Limb (tissue), 2 donors: ENCODE measurements around the gene F13A1.

Experiments
- DNase-seq, 2 donors: peaks; one replicate each; pipeline ENCODE4 v3.0.0-alpha.2; 2016; ENCODE audit errors: extremely low spot score in 2 of 2

F13A1 gene

DNA sequence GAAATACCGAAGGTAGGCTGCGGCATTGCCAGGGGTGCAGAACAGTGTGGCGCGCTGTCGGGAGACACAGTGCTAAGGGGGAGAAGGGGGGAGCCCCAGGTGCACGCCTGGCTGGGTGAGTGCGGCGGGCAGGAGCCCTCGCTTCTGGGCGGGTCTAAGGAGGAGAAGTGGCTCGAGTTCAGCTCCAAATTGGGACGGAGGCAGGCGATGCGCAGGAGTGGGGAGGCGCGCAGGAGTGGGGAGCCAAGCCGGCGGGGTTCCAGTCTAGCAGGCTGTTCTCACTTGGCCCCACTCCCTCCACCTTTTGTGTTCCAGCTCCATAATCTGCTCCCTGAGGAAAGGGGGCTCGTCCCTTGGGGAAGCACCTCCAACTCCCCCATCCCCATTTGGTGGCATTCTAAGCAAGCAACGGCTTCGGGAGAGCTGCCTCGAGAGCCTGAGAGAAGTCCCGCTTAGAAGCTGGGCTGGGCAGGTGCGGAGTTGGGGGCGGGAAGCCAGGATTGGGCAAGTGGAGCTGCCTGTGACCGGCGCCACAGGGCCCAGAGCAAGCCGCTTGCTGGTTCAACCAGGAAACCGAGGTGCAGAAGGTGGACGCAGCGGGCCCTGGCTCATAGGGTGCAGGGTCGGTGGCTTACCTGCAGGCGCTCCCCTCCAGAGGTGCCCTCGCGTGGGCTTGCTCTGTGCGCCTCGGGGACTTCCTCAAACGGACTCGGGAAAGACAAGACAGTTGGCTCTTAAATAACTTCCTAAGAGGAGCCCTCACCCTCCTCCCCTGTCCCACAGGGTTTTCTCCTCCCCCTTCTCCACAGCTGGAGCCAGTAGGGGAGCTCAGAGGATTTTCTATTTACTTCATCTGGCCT is at the start of gene F13A1:
TSS of gene F13A1 (minus strand) at position 711 of the 860 bp plus-strand sequence. CDS start 1,998 bp downstream, outside the sequence.
- no peak for DNase-seq

DNA sequence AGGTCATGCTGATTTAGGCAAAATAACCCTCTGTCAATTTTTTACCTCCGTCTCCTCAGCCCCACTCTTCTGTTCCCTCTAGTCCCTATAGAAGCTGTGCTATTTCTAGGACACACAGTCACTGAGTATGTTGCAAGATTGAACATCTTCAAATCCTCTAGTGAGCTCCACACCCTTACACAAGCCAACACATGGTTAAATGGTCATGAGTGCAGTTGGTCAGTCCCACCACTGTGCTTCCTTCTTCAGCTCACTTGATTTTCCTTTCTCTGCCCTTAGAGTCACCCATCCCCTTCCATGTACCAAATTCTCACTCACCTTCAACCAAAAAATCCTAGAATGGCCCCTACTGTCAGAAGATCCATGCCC is 48.2 kb upstream of the F13A1 start:
- no peak for DNase-seq

DNA sequence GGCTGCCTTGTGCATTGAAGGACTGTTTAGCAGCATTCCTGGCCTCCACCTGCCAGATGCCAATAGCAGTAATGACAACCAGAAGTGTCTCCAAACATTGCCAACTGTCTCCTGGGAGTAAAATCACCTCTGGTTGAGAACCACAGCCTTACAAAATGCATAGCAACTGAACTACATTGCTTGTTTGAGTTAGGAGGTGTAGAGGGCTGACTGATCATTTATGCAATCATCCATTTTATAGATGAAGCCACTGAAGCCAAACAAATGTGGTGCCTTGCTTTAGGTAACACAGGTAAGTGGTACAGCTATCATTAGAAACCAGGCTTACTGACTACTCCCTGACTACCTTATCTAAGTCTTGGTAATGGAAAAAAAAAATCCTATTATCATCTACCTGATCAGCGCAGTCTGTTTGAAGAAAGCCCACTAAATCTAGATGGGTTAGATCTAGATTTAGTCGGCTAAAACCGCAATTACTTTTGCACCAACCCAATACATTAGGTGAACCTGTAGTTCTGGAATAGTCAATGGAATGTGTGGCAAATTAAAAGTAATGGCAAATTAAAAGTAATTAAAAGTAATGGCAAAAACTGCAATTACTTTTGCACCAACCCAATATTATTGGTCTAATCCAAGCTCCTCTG is 47.7 kb upstream of the F13A1 start:
- DNase-seq: no peak

DNA sequence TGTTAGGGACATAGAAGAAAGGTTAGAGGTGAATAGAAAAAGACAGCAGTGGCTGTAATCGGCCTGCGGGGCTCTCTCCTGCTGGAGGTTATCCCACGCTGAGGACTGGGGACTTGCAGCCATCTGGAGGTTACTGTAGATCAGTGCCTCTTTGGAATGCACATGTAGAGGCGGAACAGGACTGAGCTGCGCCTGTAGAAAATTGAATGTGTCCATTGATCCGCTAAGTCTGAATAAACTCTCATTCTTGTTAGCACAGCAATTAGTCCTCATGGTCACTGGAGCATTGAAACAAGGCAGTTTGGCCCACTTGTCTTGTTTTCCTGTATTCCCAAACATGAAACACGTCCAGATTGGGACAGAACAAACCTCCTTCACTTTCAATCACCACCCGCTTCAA is 46.3 kb upstream of the F13A1 start:
- DNase-seq: no peak

DNA sequence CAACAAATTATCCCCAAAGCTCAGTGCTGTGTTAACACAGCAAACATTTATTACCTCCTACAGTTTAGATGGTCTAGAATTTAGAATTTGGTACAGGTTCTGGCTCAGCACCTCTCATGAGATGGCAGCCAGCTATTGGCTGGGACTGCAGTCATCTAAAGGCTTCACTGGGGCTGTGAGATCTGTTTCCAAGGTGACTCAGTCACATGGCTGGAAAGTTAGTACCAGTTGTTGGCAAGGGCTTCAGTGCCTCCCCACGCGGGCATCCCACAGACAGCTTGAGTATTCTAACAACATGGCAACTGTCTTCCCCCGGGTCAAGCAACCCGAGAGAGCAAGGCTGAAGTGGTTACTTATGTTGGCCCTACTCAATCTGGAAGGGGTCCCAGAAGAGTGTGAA is 44.8 kb upstream of the F13A1 start:
- DNase-seq: no peak

DNA sequence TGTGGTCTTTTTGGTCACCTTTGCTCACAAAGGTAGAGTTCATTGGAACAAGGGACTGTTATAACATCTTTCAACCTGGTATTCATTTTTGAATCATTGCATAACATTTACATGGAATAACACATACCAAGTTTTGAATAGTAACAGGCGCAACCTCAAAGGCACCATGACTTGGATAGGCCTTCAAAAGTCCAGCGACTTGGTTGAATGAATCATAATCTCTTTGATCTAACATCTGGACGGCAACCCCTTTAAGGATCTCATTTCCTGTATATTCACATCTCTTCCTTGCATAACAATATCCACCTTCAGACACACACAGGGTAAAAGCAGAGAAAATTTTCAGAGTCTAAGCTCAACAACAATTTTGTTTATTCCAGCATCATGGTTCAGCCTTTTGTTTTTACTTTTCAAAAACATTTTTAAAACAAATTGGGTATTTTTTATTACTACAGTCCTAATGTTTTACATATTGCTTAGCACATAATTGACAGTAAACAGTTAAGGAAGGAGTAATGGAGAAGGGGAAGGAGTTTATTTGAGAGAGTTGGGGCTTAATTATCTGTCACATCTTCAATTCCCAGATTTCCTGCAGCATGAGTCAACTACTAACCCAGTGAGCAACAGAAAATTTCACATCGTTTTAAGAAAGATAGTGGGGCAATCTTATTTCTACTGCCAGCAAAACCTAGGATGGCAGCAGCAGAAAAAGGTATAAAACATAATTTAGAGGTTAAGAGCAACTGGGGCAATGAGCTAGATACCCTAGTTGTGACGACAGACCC is 41.8 kb upstream of the F13A1 start:
- DNase-seq: peak in 1 of 2 donors; percentile 32

DNA sequence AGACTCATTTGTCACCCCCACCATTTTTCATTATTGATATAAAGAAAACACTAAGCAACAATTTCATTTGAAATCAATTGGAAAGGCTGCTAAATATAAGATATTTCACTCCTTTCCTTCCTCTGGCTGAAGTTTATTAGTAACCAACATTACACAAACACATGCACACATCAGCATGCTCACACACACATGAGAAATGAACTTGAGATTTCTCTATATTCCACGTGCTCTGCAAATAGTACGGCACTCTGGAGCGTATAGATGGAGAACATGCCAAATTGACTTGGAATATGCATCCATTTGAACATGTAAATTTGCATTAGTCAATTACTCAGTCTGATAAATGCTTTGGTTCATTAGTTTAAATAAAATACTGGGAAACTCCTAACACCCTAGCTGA is 37.1 kb upstream of the F13A1 start:
- no peak for DNase-seq

DNA sequence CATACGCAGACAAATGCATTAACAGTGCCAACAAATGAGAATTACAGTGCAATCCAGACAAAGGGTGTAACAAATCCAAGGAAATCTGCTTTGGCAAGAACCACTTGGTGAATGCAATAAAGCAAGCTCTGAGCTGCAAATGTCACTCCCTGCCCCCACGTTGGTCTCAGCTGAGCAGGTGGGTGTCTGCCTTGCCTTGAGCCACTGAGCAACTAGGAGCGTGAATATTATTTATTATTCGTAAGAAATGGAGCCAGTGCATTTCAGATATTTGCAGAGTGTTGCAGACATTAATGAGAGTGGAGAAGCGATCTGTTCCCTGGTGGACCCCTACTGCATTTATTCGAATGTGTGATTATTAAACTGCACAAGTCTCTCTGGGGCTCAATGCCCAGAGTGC is 36.6 kb upstream of the F13A1 start:
- DNase-seq: peak in 1 of 2 donors; percentile 40

DNA sequence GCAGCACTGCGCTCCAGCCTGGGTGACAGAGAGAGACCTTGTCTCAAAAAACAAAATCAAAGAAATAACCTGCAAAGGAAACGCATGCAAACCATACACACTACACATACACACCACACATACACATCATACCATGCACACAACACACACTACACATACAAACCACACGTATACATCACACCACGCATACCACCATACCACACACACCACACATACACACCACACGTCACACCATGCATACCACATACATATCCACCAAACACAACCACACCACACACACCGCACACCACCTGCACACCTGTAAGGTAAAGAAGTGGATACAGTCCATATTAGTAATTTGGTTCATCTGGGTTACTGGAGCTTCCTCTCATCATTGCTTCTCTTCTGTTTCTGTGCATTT is 32.3 kb upstream of the F13A1 start:
- no peak for DNase-seq

DNA sequence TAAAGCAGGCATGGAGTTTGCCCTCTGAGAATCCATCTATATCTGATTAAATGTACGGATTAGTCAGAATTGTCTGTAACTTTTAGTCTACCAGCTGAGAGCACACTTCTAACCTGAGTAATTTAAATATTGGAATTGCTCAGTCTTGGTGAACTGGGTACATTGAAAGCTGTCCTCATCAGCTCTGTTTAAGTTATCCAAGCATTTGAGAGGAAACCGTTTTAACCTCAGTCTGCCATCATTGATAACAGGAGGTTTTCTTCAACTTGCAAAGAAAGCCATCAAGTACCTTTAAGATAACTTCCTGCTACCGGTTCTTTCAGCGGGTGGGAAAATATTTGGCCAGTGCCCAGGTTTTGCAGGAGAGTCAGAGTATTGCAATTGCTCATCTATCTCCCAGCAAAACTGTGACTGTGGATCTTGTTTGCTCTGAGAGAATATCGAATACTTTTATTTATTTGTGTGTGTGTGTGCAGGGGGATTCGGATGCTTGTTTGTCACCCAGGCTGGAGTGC is 31.1 kb upstream of the F13A1 start:
- DNase-seq: no peak

DNA sequence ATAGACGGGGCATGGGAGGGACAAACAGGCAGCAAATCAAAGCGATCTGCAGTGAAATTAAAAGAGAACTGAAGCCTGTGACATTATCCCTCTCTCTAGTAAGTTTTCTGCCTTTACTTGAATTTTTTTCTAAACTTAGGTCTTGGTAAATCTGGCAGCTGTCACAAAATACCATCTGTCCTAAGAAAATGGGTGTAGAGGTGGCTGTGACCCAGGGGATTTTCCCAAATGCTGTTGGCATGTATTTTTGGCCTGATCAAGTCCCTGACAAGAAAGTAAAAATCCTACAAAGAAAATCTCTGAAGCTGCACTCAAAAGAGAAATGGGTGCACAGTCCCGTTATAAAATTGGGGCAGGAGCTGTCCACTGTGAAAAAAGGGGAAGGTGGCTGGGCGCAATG is 30.2 kb upstream of the F13A1 start:
- DNase-seq: no peak

DNA sequence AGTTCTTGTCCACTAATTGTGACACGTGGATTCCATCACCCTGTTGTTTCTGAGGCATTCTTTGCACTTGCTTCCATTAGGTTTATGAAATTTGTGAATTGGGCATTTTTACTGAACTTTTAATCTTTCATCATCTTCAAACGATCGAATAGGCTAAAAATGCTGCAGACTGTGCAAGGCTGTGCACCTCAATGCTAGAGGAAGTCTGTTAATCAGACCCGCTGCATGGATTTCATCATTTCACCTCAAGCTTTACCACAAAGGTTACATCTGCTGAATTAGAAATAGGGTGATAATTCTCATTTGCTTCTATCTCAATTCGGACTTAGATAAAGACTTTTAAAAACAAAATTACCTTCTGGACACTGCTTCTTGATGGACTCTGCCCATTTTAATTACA is 27.8 kb upstream of the F13A1 start:
- DNase-seq: no peak

DNA sequence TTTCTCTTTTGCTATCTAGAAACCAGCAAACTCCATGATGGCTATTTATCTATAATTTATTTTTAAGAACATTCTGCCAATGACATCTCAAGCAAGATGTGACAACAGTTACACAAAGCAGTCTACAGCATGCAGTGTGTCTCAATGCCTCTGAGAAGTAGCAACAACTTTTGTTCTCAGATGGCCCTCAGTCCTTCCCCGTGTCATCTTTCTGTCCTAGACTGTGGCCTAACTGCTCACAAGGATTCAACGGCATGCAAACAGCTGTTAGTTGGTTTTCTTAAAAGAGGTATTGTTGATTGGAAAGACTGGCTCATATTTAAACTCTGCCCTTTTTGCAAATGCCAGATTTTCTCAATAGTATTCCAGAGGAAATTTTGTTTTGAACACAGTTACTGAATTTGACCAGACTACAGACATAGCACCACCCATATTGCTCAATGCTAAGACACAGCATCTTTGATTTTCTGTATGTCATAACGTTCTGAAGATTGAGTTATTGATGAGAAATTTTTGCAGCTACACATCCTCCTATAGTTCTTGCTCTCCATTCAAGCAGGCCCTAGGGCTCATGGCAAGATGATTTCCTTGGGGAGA is 26.1 kb upstream of the F13A1 start:
- no peak for DNase-seq

DNA sequence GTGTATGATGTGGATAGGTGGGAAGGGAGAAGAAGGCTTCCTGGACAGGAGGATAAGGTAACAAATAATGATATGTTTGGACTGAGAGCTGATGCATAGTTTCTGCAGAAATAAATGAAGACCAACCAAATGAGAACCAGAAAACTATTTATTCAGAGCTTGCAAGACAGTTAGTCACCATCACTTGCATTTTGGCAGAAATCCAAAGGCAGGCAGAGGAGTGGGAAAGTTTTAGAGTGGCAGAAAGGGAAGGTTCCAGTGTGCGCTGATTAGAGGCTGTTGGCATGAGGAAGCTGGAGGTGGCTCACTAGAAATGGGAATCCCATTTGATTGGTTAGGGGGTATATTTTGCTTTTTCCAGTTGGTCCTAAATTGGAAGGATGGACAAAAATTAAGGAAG is 13.0 kb upstream of the F13A1 start:
- DNase-seq: no peak

DNA sequence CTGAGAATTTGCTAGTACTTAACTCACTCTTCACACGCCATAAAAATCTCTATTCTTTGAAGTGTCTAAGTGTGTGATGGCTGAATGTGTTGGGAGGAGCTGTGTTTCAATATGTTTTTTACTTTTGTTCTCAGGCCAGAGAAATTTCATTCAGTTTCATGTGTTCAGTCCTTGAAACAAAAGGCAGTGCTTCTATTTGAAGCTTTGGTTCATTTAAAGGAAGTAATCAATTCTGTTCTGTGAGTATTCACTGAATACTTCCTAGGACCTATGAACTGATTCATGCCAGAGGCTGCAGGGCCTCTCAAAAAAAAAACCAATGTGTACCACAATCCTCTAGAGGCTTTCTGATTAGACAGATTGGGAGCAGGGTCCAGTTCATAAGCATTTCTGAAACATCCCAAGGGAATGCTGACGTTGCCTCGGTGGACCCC is 12.4 kb upstream of the F13A1 start:
- no peak for DNase-seq

DNA sequence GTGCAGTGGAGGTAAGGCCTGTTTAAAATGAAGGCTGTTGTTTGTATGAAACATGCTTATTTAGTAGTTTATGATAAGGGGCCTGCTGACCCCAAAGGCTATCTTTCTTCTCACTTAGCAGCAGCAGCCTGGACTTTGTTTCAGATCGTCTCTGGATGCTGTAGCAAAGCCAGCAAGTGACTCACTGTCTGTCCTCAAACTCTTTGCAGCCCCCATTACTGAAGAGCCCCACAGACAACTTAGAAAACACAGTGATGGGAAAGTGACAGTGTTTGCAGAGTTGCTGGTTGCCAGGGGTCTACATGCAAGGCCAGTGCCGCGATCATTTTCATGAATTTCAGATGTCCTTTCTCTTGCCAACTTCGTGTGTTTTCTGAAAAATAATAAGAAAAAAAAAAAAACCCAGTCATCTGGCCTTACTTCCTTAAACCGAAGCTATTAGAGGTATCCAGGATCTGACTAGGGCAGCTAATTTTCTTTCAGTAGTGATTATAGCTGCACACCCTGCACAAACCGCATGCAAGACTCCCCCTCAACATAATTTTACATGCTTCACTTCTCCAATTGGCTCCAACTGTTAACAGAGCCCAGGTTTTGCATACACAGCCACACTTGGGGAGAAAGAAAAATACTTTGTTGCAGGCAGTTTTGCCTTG is 11.6 kb upstream of the F13A1 start:
- DNase-seq: no peak

DNA sequence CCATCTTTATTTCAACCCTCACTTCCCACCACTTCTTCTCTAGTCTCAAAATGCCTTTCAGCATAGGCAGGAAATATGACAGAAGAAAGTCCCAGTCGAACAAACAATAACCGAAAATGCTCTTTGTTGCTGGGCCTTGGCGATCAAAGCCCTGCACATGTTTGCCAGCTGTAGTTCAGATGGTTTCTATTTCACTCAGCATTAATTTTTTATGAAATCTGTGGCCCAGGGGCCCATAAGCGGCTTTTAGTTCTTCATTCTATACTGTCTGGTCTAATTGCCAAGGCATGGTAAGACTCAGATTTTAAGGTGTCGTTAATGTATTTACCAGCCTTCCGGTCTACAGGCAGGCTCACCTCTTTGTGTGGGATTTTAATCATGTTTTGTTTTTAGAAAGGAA is 10.9 kb upstream of the F13A1 start:
- no peak for DNase-seq

DNA sequence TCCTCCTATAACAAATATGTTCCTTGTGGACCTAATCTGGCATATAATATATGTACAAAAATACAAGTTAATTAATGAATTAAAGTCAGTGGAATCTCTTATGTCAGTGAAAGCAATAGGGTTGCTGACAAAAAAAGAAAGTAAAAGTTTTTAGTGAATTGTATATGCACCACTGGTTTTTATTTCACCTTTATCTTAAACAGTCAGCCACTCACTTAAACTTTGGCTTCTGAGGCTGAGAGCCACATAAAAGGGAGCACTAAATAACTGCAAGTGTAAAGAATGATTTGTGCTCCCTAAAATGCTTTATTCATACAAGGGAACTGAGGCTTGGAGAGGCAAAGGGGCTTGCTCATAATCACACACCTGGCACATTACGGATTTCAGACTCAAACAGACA is 9.9 kb upstream of the F13A1 start:
- DNase-seq: no peak

DNA sequence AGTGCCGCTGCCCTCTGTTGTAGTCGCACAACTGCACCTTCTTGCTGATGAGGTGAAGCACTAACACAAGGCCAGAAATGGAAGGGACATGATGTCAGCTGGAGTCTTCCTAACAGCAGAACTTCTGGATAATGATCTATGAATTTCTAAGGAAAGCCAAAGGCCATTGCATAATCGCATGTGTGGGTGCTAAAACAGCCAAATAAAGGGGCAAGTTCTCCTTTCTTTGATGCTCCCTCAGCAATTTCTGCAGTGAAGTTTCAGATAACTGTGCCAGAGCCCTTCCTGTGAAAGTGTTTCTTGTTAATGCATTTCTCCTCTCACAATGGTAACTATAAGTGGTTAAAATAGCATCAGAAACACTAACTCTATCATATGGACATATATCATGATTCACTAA is 8.0 kb upstream of the F13A1 start:
- DNase-seq: no peak

DNA sequence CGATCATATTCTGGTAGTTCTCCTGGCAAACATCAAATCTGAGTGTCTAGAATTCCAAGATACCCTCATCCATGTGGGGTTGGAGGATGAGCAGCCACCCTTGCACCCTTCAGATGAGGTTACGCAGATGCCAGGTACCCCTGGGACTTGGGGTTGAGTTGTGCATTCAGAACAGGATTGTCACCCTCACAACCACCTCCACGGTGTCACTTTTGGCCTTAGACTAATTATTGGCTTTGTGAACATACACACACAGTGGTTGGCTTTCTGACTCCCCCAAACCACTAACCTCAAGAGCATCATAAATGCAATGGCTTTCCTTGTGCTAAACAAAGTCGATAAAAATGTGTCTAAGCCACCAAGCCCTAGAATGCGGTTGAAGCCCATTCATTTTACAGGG is 2.9 kb upstream of the F13A1 start:
- no peak for DNase-seq

DNA sequence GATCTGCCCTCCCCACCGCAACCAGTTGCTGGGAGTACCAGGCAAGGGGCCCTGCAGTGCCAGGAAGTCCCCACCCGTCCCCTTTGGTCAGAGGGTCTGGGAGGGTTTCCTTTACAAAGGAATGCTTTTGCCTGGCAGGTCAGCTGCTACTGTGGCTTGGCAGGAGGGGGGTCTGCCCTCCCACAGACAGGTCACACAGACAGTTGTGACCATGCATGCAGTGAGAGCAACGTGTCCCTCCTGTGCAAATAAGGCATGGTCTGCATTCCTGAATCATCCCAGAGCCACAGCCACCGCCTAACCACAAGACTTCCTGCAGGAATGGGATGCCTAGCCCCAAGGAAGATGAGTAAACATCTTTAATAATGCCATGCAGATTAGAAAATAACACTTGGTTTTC is 439 bp upstream of the F13A1 start:
- no peak for DNase-seq
